HG03060 (cell line): ENCODE results near the gene GNA14.
"Not testable (repeated sequence)": the region's sequence is repeated elsewhere in the genome, so short reads cannot be mapped to it uniquely, and the experiment has no call there.

Experiments used
- ATAC-seq: cut with Tn5 transposase; IDR thresholded peaks from one replicate; pipeline ENCODE4 v1.9.1; 2021; ENCODE audit warnings: low read depth, moderate number of reproducible peaks; ENCODE audit not compliant: unreplicated experiment

The GNA14 gene

DNA sequence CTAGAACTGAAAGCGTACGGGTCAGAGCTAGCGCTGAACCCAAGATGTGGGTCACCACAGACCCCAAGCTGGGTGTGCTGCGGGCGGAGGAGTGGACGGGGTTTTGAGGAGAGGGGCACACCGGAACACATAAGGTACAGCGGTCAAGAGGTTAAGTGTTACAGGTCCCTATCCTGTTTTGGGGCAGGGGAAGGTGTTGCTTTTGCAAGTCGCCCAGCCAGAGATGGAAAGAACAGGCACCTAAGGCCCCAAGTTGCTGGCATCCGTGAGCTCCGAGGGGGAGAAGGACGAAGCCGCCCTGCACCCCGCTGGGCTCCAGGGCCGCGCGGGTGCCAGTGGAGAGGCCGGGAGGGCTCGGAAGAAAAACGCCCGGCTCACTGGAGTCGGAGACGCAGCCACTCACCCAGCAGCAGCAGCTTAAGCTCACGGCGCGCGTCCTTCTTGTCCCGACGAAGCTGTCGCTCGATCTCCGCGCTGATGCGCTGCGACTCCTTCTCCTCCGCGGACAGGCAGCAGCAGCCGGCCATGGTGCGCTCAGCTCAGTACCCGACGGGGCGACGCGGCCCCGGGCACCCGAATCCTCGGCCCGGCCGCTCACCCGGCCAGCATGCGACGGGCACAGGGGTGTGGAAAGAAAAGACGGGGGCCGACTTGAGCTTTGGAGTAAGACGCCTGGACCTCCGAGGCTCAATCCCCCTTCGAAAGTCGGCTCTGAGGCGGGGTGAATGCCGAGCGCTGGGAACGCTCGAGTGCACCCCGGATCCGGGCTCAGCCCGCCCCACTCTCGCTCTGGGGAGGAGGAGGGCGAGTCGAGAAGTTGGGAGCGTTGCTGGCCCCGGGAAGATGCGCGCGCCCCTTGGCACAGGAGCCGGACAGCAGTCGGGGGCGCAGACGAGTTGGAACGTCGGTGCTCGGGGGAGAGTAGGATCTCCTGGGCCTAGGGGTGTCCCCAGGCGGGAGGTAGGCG, 572 bp downstream of the GNA14 start:
- ATAC-seq: no peak

DNA sequence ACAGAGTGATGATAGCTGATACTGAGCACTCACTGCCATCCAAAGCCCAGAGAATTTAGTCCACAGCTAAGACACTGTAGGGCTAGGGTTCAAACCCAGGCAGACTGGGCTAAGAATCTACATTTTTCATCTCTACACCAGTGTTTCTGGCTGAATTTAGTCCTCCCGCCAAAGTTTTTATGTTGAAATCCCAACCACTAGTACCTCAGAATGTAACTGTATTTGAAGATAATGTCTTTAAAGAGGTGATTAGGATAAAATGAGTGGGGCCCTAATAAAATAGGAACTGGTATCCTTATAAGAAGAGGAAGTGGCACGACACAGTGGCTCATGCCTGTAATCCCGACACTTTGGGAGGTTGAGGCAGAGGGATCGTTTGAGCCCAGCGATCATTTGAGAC, 4.3 kb downstream of the GNA14 start:
- ATAC-seq: no peak

DNA sequence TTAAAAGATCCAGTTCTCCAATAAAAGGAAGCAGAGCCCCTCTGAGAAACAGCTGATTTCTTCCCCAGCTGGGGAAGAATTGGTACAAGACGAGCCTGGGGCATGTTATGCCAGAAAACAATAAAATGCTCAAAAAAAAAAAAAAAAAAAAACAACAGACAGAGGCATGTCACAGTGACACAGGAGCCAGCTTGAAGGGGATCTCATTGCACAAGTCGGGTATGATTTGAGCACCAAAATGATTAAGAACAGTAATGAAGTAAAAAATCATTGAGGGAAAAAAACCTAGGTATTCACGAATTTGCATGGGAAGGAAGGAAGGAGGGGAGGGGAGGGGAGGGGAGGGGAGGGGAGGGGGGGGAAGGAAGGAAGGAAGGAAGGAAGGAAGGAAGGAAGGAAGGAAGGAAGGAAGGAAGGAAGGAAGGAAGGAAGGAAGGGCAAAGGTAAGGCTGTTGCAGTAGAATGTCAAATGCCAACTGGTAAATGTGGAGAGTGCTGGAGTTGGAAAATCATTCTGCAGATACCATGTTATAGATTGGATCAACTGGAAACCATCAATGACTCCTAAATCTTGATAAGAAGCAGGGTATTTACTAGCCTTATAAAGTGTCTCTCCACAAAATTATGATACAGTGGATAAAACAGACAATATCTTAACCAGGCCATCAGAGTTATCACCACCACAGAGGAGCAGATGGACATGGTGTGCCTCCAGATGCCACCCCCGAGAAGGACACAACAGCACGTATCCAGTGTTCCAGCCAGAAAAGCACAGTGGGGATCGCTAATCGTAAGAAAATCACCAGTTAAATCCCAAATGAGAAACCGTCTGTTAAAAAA, 7.2 kb downstream of the GNA14 start:
- no peak for ATAC-seq

DNA sequence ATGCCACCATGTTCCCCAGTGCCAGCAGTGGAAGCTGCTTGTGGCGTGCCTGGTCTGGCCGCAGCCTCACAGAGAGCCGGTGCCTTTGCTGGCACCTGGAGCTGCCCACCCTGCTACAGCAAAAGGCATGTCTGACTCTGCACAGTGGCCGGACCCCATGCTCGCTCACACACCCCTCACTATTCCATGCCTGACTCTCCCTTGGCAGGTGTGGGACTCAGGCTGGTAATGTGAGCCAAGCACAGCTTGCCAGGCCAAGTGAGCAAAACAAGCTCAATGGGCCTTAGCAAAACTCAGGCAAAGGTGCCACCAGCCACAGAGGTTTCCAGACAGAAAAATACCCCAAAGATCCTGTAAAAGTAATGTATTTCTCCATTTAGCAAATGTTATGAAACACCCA, 15.5 kb downstream of the GNA14 start:
- no peak for ATAC-seq

DNA sequence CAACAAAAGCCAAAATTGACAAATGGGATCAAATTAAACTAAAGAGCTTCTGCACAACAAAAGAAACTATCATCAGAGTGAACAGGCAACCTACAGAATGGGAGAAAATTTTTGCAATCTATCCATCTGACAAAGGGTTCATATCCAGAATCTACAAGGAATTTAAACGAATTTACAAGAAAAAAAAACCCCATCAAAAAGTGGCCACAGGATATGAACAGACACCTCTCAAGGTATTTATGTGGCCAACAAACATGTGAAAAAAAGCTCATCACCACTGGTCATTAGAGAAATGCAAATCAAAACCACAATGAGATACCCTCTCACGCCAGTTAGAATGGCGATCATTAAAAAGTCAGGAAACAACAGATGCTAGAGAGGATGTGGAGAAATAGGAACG, 19.3 kb downstream of the GNA14 start:
- not testable (repeated sequence) for ATAC-seq

DNA sequence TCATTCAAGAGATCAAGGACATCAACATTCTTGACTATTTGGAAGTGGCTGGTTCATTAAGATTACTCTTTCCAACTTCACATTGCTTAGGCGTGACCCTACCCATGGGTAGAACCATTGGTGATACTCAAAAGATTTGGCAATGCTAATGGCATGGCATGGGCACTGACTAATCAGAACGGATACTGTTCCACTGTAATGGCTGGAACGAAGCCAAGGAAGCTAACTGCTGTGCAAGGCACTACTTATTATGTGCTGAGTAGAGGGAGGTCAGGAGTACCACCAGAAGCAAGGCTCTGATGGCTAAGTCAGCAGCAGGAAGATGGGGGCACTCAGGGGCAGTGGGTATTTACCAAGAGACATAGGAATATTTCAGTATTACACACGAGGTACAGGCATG, 31.9 kb downstream of the GNA14 start:
- ATAC-seq: no peak

DNA sequence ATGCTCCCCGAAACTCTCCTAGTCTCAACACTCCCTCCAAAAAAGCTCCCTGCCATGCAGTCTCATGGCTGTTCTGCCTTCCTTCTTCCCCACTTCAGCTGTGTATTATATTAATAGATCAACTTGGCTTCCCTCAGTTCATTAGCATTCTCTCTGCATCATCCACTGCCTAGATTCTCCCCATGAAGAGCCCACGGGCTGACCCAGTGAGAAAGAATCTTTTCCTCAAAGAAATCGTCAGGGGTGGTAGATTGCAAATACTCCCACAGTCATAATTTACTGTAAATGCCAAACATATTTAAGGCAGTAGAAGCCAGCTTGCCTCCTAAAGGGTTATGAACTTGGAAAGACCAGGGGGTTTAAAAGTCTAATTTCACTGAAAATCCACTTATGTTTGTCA, 33.5 kb downstream of the GNA14 start:
- ATAC-seq: no peak

DNA sequence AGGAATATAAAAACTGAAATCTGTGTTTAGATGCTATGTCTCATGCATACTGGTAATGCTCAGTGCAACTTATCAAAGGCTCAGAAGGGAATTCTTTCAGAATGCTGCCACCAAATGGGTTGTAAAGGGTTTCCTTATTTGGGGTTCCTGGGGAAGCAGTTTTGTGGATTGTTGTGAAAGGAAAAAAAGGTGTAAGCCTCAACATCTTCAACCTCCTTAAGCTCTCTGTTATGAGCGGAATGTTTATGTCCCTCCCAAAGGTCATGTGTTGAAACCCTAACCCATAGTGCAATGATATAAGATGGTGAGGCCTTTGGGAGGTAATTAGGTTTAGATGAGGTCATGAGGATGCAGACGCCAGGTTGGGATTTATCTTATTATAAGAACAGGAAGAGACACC, 41.6 kb downstream of the GNA14 start:
- ATAC-seq: no peak

DNA sequence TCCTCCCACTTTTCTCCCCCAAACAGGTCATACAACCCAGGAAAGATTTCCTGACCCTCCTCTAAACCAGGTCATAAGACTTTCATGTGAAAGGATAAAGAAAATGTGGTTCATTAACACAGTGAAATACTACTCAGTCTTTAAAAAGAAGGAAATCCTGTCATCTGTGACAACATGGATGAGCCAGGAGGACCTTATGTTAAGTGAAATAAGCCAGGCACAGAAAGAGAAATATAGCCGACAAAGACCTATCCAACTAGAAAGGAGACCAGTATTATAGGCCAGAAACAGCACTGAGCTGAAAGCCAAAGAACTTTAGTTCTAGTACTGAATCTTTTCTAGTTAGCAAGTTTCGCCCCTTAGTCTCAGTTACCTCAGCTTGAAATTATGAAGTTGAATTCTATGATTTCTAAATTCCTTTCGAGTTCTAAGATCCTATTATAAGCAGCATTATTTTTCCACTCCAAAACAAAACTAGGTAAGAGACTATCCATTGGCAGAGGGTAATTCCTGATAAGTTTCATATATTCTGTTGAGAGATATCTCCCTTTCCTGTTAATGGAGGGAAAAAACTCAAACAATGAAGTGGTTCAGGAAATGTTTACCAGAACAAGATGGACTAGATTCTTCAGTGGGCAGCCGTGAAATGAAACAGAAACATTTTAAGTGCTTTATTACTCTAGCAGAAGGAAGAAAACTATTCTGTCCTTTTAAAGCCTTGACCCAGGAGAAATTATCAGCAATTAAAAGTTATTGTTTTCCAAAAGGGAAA, 42.5 kb downstream of the GNA14 start:
- ATAC-seq: no peak

DNA sequence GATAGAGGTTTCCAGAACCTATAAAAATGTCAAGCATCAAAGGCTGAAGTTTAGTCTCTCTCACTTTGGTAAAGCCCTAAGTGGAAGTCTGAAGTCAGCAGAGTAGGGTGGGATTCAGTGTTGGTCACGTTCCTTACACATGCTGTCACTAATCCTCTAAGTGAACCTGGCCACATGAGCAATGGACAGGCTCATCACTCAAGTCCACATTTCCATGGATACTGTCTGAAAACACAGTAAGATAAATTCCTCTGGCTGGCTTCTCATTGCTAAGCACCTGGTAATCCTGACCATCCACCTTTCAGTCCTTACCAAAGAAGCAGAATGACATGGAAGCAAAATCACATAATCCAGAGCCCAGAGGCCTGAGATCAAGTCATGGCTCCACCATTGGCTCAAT, 43.8 kb downstream of the GNA14 start:
- no peak for ATAC-seq

DNA sequence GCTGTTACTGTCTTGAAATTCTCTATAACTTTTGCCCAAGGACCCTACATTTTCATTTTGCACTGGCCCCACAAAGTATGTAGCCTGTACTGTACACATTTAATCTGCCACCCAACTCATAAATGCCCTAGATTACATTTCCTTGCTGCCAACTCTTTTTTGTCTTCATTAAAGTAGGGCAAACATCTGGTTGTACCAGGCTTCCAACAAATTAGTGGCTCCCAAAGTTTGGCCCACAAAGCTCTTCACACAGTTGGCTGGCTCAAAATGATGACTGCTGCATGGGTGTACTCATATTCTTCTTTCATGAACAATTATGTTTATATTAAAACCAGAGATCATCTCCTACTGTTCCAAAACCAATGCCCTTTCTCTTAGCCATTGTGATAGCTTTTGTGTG, 45.3 kb downstream of the GNA14 start:
- no peak for ATAC-seq

DNA sequence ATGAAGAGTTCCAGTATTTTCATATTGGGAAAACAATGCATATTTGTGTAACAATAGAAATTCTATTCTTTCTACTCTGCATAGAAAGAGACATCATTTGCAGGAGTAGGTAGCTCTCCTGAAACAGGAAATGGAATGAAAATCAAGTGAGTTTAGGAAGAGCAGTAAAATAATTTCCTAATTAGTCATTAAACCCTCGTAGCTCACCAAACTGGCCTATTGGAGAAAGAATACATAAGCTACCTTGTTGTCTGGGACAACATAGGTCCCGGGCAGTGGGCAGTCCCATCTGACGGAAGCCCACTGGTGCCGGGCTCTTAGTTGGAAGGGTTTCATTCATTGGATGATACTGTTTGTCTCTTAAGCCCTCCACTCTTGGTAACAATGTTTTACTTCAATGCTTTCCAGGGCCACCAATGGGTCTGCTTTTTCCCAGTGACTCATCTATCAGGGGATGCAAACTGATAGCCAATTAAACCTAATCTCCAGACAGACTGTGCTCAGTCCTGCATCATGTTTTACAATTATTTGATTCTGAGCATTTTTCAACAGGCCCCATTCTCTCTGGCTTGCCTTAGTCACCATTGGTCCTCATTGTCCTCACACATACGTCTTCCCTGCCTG, 46.5 kb downstream of the GNA14 start:
- no peak for ATAC-seq

DNA sequence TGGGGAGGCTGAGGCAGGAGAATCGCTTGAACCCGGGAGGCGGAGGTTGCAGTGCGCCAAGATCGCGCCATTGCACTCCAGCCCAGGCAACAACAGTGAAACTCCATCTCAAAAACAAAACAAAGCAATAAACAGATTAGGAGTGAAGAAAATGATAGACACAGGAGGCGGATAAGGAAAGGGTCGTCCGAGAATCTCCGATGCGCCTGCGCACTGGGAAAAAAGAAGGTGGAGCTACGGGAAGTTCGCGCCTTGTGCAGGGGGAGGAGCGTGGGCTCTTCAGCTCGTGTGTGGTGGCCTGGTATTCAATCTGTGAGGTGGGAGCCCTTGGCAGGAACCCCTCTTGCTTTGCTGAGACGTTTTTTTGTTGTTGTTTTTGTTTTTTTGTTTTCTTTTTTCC, 47.3 kb downstream of the GNA14 start:
- ATAC-seq: no peak

DNA sequence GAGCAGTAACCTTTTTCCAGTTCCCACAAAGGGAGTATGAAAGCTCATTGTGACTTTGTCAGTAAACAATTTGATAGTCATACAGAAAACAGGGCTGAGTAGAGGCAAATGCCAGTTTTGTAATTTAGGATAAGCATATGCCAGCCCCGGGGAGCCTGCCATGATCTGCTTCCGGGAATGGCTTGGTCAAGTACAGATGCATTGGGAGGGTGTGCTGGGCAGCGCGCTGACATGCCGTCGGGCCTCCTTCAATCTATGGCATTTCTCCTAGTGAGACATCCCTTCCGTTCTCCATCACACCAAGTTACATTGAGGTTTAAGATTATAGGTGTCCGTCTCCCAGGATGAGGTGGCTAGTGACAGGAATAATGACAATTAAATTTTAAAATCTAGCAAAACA, 48.6 kb downstream of the GNA14 start:
- ATAC-seq: no peak

DNA sequence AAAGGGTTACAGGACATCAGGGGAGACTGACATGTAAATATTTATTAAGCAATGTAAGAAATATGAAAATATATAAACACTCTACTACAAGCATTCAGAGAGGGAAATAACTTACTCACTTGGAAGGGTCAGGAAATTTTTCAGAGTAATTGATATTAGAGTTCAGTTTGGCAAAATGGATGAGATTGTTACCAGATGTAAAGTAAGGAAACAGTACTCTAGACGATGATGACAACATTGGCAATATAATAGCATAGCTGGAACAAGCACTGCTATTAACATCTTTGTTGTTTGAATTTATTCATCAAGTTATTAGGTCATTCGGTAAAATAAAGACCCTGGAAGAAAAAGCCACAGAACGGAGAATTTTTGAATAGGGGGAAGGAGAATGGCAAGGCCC, 49.1 kb downstream of the GNA14 start:
- ATAC-seq: no peak

DNA sequence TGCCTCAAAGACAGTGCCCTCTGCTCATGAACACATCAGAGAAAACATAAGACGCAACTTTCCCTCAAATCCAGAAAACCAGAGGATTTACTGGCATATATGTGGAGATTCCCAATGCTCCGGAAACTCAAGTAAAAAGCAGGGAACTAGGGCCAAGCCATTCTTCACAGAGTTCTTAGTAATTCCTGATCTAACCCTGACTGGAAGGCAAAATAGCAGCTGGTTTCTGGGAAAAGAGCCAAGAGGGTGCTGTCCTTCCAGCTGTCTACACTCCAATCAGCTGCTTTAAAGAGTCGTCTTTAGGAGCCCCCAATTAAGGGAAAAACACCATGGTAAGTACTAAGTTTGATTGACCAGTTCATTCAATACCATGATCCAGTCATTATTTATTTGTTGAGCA, 49.6 kb downstream of the GNA14 start:
- no peak for ATAC-seq

DNA sequence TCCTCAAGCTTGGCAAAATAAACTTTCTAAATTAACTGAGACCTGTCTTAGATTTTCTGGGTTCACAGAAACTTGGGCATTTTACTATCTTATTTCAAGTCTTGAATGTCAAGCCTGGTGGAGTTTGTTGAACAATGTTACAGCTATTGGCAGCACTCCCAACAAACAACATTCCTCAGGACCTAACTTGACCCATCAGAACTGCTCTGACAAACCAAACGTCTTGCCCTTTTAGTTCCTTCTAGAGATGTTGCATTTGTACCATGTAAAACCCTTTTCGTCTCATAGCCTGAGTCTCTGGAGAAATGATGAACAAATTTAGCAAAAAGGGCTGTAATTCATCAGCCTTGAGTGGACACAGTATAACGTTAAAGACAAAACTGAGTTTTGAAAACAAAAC, 51.1 kb downstream of the GNA14 start:
- no peak for ATAC-seq

DNA sequence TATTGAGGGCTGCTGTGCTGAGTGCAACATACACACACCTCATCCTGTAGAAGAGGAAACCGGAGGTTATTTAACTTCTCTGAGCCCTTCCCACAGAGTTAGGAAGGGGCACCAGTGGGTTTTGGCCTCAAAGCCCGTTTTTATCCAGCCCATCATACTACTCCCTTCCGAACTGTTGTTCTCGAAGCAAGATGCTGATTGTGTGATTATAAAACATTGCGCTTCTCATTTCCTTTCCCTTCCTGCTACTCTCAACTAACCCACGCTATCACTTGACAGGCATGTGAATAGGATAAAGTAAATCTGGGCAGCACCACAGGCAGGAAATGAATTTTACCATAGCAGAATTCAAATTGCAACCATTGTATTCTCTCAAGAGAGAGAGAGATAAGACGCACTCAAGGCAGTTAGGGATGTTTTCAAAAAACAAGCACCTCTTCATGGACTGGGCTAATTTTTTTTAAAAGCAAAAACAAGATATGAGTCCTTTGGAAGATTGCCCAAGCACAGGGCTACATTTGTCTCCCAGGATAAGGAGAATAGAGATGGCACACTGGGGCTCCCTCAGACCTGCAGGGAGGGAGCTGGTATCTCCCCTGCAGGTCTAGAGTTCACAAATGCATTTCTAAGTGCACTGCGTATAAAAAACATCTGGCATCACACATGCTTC, 52.6 kb downstream of the GNA14 start:
- no peak for ATAC-seq

DNA sequence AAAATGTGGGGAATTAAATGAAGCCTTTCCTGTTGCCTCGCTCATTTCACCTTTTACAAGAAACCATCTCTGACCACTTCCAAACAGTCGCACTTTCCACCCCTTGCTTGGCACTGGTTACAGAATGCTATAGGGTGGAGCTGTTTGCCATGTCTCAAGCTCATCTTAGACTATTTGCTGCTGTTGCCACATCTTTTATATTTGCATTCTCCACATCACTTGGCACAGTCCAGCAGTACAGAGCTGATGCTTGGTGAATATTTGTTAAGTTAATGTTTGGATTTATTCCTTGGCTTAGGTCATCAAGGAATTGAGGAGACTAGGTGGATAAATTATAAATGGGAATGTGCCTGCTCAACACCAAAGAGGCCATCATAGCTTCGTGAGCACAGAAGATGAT, 53.2 kb downstream of the GNA14 start:
- no peak for ATAC-seq

DNA sequence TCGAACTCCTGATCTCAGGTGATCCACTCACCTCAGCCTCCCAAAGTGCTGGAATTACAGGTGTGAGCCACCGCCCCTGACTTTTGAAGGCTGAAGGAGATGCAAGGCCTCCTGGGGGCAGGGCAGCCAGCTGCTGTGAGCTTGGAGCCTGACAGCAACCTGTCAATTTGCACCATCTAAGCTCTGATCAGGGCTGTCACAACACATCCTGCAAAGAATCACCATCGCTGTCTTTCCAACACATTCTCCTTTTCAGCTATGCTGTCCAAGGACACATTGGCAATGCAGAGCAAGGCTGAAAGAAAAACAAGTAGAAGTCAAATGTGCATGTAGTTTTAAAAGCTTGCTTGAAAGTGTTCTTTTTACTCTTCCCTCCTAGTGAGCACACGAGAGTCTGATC, 54.6 kb downstream of the GNA14 start:
- ATAC-seq: no peak
